T47D (cell line): Measurements from ENCODE around the gene ZNF419.
"Not testable (repeated sequence)": the region's sequence is repeated elsewhere in the genome, so short reads cannot be mapped to it uniquely, and the experiment has no call there.

Source experiments
- DNase-seq, 2 experiments: peaks; one replicate each; pipeline versions ENCODE4 v3.0.0 to v3.0.0-alpha.2; 2011 to 2012; ENCODE audit warnings: low read depth in 1 of 2, low spot score in 1 of 2
- JUND ChIP-seq: IDR thresholded peaks from 2 replicates; pipeline ENCODE4 v1.6.1; 2012; ENCODE audit warnings: low read depth
- in situ Hi-C: cut with HindIII; loops from 2 replicates; pipeline ENCODE4 v1.10.0; 2016; ENCODE audit warnings: low sequenced_read_pairs, low pct_unique_long_range_greater_than_20kb

ZNF419 gene

GRCh38 chr19:57506163-57506562 lies 18.6 kb downstream of the ZNF419 start:
- in situ Hi-C loops: no loop called here

GRCh38 chr19:57511484-57511883 lies 23.9 kb downstream of the ZNF419 start:
- no peak for DNase-seq
- in situ Hi-C loops: no loop called here
- TF ChIP-seq JUND: no peak

More at GRCh38 chr19:57506163-57506562, 18.6 kb downstream of the ZNF419 start:
- no peak for DNase-seq
- TF ChIP-seq JUND: no peak

- TF ChIP-seq JUND: no peak
- in situ Hi-C loops: no loop called here
- peak in 1 of 2 experiments; percentile 10 for DNase-seq
Observed at GRCh38 chr19:57512845-57513244, 25.3 kb downstream of the ZNF419 start.

- in situ Hi-C loops: no loop called here
- no peak for TF ChIP-seq JUND
- DNase-seq: no peak
Observed at GRCh38 chr19:57515255-57515654, 27.7 kb downstream of the ZNF419 start.

GRCh38 chr19:57518021-57518420 lies 30.5 kb downstream of the ZNF419 start:
- in situ Hi-C loops, DNase-seq: not testable (repeated sequence)

- DNase-seq: peak; percentile 89 to 96
- TF ChIP-seq JUND: no peak
- in situ Hi-C loops: no loop called here
Observed at GRCh38 chr19:57527136-57527881, 39.8 kb downstream of the ZNF419 start, which contains the start of gene ZNF549. ZNF549 (plus strand) TSS chr19:57527356; CDS start chr19:57527574, 218 bp downstream.

GRCh38 chr19:57537953-57538547 lies 50.5 kb downstream of the ZNF419 start:
- TF ChIP-seq JUND: no peak
- in situ Hi-C loops: no loop called here
- DNase-seq: no peak
